ENCODE data around the gene SMCHD1. TPM values are rescaled to one million over a fixed set of nuclear protein-coding genes. Genes with fewer than 3 reads are reported as not detected.

The SMCHD1 gene
- total and polyA plus RNA-seq, 3 donors from 2014 or later, result 46.6 to 111 (median 87.2) TPM

- no peaks in the 10 kb centered on the region for H3K4me1 ChIP-seq
- no peaks in the 10 kb centered on the region for H3K27me3 ChIP-seq
- no peak overlapping the region for H3K4me3 ChIP-seq
- H3K36me3 ChIP-seq (ENCODE audit: low read depth, missing control alignments), result no peaks in the 10 kb centered on the region
- DNase-seq, result no peak
- TF ChIP-seq POLR2A (IDR thresholded peaks at IDR 0.05) (no peak), CTCF (IDR thresholded peaks at IDR 0.05) (no peak)
- WGBS, 2 donors, result 91 to 95% methylated on average over 5 of the region's 5 CpGs
- no peak overlapping the region for H3K27ac ChIP-seq
- no peaks in the 10 kb centered on the region for H3K9me3 ChIP-seq
- intact Hi-C loops (cut with DNase I; ENCODE audit: low total_unique reads), result no loop called here
Measured at GRCh38 chr18:2681993-2682603, 26.6 kb downstream of the SMCHD1 start.

GRCh38 chr18:2683055-2683454, 27.5 kb downstream of the SMCHD1 start:
- TF ChIP-seq CTCF (IDR thresholded peaks at IDR 0.05), result no peak
- TF ChIP-seq POLR2A (IDR thresholded peaks at IDR 0.05), result no peak
- H3K9me3 ChIP-seq, result no peaks in the 10 kb centered on the region
- no peaks in the 10 kb centered on the region for H3K36me3 ChIP-seq (ENCODE audit: low read depth, missing control alignments)
- intact Hi-C loops (cut with DNase I; ENCODE audit: low total_unique reads), result no loop called here
- no peak overlapping the region for H3K4me3 ChIP-seq
- DNase-seq, result no peak
- H3K4me1 ChIP-seq, result no peaks in the 10 kb centered on the region
- H3K27ac ChIP-seq, result no peak overlapping the region
- H3K27me3 ChIP-seq, result no peaks in the 10 kb centered on the region

GRCh38 chr18:2686349-2686968, 30.9 kb downstream of the SMCHD1 start:
- intact Hi-C loops (cut with DNase I; ENCODE audit: low total_unique reads), result no loop called here
- H3K4me1 ChIP-seq, result no peaks in the 10 kb centered on the region
- DNase-seq, result no peak
- H3K27ac ChIP-seq, result no peak overlapping the region
- no peaks in the 10 kb centered on the region for H3K27me3 ChIP-seq
- TF ChIP-seq CTCF (IDR thresholded peaks at IDR 0.05), result no peak
- H3K36me3 ChIP-seq (ENCODE audit: low read depth, missing control alignments), result no peaks in the 10 kb centered on the region
- H3K9me3 ChIP-seq, result no peaks in the 10 kb centered on the region
- 95 to 96% methylated on average over 3 of the region's 3 CpGs for WGBS, 2 donors
- no peak overlapping the region for H3K4me3 ChIP-seq

GRCh38 chr18:2687390-2688001, 32.0 kb downstream of the SMCHD1 start:
- no peaks in the 10 kb centered on the region for H3K4me1 ChIP-seq
- H3K27ac ChIP-seq, result no peak overlapping the region
- no peak overlapping the region for H3K4me3 ChIP-seq
- TF ChIP-seq POLR2A (IDR thresholded peaks at IDR 0.05) (no peak), CTCF (IDR thresholded peaks at IDR 0.05) (no peak)
- intact Hi-C loops (cut with DNase I; ENCODE audit: low total_unique reads), result no loop called here
- H3K27me3 ChIP-seq, result no peaks in the 10 kb centered on the region
- no peaks in the 10 kb centered on the region for H3K36me3 ChIP-seq (ENCODE audit: low read depth, missing control alignments)
- 92 to 97% methylated on average over 3 of the region's 3 CpGs for WGBS, 2 donors
- DNase-seq, result no peak
- no peaks in the 10 kb centered on the region for H3K9me3 ChIP-seq
